ENCODE results near the gene ATP13A2. TPM values are rescaled to one million over a fixed set of nuclear protein-coding genes. Genes with fewer than 3 reads are reported as not detected.

Gene ATP13A2
- total and polyA plus RNA-seq, 10 donors = 13.7 to 83.9 (median 55.5) TPM

GRCh38 chr1:17023573-17023972 is 11.8 kb upstream of the ATP13A2 start:
- 65 to 90% (median 74%) methylated on average over 3 of the region's 3 CpGs for WGBS, 5 donors
- H3K4me1 ChIP-seq = peaks cover 0 to 43% (median 11%) of the 10 kb centered on the region in 6 donors
- TF ChIP-seq POLR2A (IDR thresholded peaks at IDR 0.05) (no peak), POLR2AphosphoS5 (IDR thresholded peaks at IDR 0.05) (no peak), CTCF (IDR thresholded peaks at IDR 0.05 in 8 of 11, conservative IDR thresholded peaks at IDR 0.05 in 3 of 11) (no peak)
- no peaks in the 10 kb centered on the region for H3K9me3 ChIP-seq
- H3K27me3 ChIP-seq (replicated peaks in 1 of 7) = no peaks in the 10 kb centered on the region
- H3K4me3 ChIP-seq = no peak overlapping the region
- DNase-seq = no peak
- intact Hi-C loops (cut with DNase I; ENCODE audit: low total_unique reads) = no loop called here
- H3K36me3 ChIP-seq = peaks cover 6 to 100% (median 97%) of the 10 kb centered on the region in 6 donors
- peak overlapping the region in 3 of 8 donors; percentile 5 to 56 (median 10) for H3K27ac ChIP-seq

GRCh38 chr1:17023102-17023501 is 11.4 kb upstream of the ATP13A2 start:
- Histone ChIP-seq H3K9me3 (no peaks in the 10 kb centered on the region), H3K4me3 (no peak overlapping the region), H3K36me3 (peaks cover 6 to 100% (median 97%) of the 10 kb centered on the region in 6 donors), H3K4me1 (peaks cover 0 to 46% (median 12%) of the 10 kb centered on the region in 6 donors), H3K27me3 (replicated peaks in 1 of 7) (no peaks in the 10 kb centered on the region), H3K27ac (peak overlapping the region in 4 of 8 donors; percentile 5 to 56 (median 10))
- TF ChIP-seq POLR2AphosphoS5 (IDR thresholded peaks at IDR 0.05) = no peak
- no peak for TF ChIP-seq CTCF (IDR thresholded peaks at IDR 0.05 in 8 of 11, conservative IDR thresholded peaks at IDR 0.05 in 3 of 11)
- no peak for TF ChIP-seq POLR2A (IDR thresholded peaks at IDR 0.05)
- DNase-seq = no peak
- WGBS, 5 donors = 37 to 56% (median 45%) methylated on average over 4 of the region's 4 CpGs
- intact Hi-C loops (cut with DNase I; ENCODE audit: low total_unique reads) = no loop called here

- peaks cover 0 to 41% (median 10%) of the 10 kb centered on the region in 6 donors for H3K4me1 ChIP-seq
- intact Hi-C loops (cut with DNase I; ENCODE audit: low total_unique reads) = no loop called here
- no peak for TF ChIP-seq POLR2AphosphoS5 (IDR thresholded peaks at IDR 0.05)
- TF ChIP-seq POLR2A (IDR thresholded peaks at IDR 0.05) = no peak
- TF ChIP-seq CTCF (IDR thresholded peaks at IDR 0.05 in 8 of 11, conservative IDR thresholded peaks at IDR 0.05 in 3 of 11) = no peak
- H3K4me3 ChIP-seq = no peak overlapping the region
- H3K27me3 ChIP-seq (replicated peaks in 1 of 7) = no peaks in the 10 kb centered on the region
- H3K36me3 ChIP-seq = peaks cover 0 to 95% (median 92%) of the 10 kb centered on the region in 6 donors
- no peak overlapping the region for H3K27ac ChIP-seq
- DNase-seq = no peak
- 85 to 90% (median 89%) methylated on average over 10 of the region's 10 CpGs for WGBS, 5 donors
- H3K9me3 ChIP-seq = no peaks in the 10 kb centered on the region
Measured at GRCh38 chr1:17021896-17022295, 10.2 kb upstream of the ATP13A2 start.

GRCh38 chr1:17020502-17020901 is 8.8 kb upstream of the ATP13A2 start:
- H3K27me3 ChIP-seq (replicated peaks in 1 of 7) = no peaks in the 10 kb centered on the region
- peaks cover 0 to 51% (median 14%) of the 10 kb centered on the region in 6 donors for H3K4me1 ChIP-seq
- no peak for DNase-seq
- 93 to 100% (median 96%) methylated on average over 2 of the region's 2 CpGs for WGBS, 5 donors
- TF ChIP-seq POLR2A (IDR thresholded peaks at IDR 0.05) (no peak), POLR2AphosphoS5 (IDR thresholded peaks at IDR 0.05) (no peak), CTCF (IDR thresholded peaks at IDR 0.05 in 8 of 11, conservative IDR thresholded peaks at IDR 0.05 in 3 of 11) (no peak)
- H3K27ac ChIP-seq = no peak overlapping the region
- no peak overlapping the region for H3K4me3 ChIP-seq
- H3K36me3 ChIP-seq = peaks cover 0 to 81% (median 78%) of the 10 kb centered on the region in 6 donors
- intact Hi-C loops (cut with DNase I; ENCODE audit: low total_unique reads) = no loop called here
- H3K9me3 ChIP-seq = no peaks in the 10 kb centered on the region

All from spleen (tissue), 11 donors.